MM.1S (cell line): ENCODE results near the gene FAM120B.

ENCODE experiments used
- DNase-seq: peaks from one replicate; pipeline ENCODE4 v3.0.0-alpha.2; 2015
- H2AFZ ChIP-seq: fragments of 300-600 bp; sonication (generic); 2 replicates; pipeline ENCODE4 v1.6.0; 2016; ENCODE audit warnings: antibody characterized with exemption, low read length
- H3F3A ChIP-seq: fragments of 300-600 bp; sonication (generic); 2 replicates; pipeline ENCODE4 v1.6.1; 2016; ENCODE audit warnings: mild to moderate bottlenecking, antibody characterized with exemption, low read length, moderate library complexity, mixed read lengths; ENCODE audit not compliant: insufficient read depth
- H3K27ac ChIP-seq: fragments of 300-600 bp; sonication (generic); 2 replicates; pipeline ENCODE4 v1.5.1; 2016; ENCODE audit warnings: mild to moderate bottlenecking, low read length
- H3K27me3 ChIP-seq: fragments of 300-600 bp; sonication (generic); replicated peaks from 2 replicates; pipeline ENCODE4 v1.6.0; 2016; ENCODE audit warnings: low read length; ENCODE audit not compliant: insufficient read depth
- H3K36me3 ChIP-seq: fragments of 300-600 bp; sonication (generic); replicated peaks from 2 replicates; pipeline ENCODE4 v1.6.1; 2016; ENCODE audit warnings: mild to moderate bottlenecking, low read length, mixed read lengths; ENCODE audit not compliant: insufficient read depth
- H3K4me1 ChIP-seq: fragments of 300-600 bp; sonication (generic); 2 replicates; pipeline ENCODE4 v1.6.1; 2016; ENCODE audit warnings: low read length, mixed read lengths
- H3K4me2 ChIP-seq: fragments of 300-600 bp; sonication (generic); 2 replicates; pipeline ENCODE4 v1.6.0; 2016; ENCODE audit warnings: low read depth, low read length
- H3K4me3 ChIP-seq: fragments of 300-600 bp; sonication (generic); 2 replicates; pipeline ENCODE4 v1.5.1; 2016; ENCODE audit warnings: low read length, mixed read lengths
- H3K79me2 ChIP-seq: fragments of 300-600 bp; sonication (generic); 2 replicates; pipeline ENCODE4 v1.6.1; 2016; ENCODE audit warnings: mixed run types, low read length, mixed read lengths
- H3K9ac ChIP-seq: fragments of 300-600 bp; sonication (generic); 2 replicates; pipeline ENCODE4 v1.6.1; 2016; ENCODE audit warnings: low read length, mixed read lengths
- H3K9me2 ChIP-seq: fragments of 300-600 bp; sonication (generic); replicated peaks from 2 replicates; pipeline ENCODE4 v1.6.1; 2016; ENCODE audit warnings: mild to moderate bottlenecking, low read length, mixed read lengths; ENCODE audit not compliant: insufficient read depth
- H3K9me3 ChIP-seq: fragments of 300-600 bp; sonication (generic); replicated peaks from 2 replicates; pipeline ENCODE4 v1.6.1; 2016; ENCODE audit warnings: mild to moderate bottlenecking, low read length, mixed read lengths; ENCODE audit not compliant: insufficient read depth
- H4K20me1 ChIP-seq: fragments of 300-600 bp; sonication (generic); 2 replicates; pipeline ENCODE4 v1.6.1; 2016; ENCODE audit warnings: mild to moderate bottlenecking, low read length, moderate library complexity, mixed read lengths; ENCODE audit not compliant: insufficient read depth
- EZH2 ChIP-seq: fragments of 300-600 bp; sonication (generic); optimal IDR thresholded peaks from 2 replicates; pipeline ENCODE3; 2017; ENCODE audit warnings: low read depth, mild to moderate bottlenecking, antibody characterized with exemption, low read length, mixed read lengths
- EZH2phosphoT487 ChIP-seq: fragments of 300-600 bp; sonication (generic); IDR thresholded peaks from 2 replicates; pipeline ENCODE4 v1.6.1; 2018; ENCODE audit warnings: antibody characterized with exemption, low read length
- TF ChIP-seq, protein P1 (sequence below): fragments of 300-600 bp; sonication (generic); IDR thresholded peaks from 2 replicates; pipeline ENCODE4 v1.5.1; 2016; ENCODE audit warnings: antibody characterized with exemption, low read length, mixed read lengths

FAM120B gene

DNA sequence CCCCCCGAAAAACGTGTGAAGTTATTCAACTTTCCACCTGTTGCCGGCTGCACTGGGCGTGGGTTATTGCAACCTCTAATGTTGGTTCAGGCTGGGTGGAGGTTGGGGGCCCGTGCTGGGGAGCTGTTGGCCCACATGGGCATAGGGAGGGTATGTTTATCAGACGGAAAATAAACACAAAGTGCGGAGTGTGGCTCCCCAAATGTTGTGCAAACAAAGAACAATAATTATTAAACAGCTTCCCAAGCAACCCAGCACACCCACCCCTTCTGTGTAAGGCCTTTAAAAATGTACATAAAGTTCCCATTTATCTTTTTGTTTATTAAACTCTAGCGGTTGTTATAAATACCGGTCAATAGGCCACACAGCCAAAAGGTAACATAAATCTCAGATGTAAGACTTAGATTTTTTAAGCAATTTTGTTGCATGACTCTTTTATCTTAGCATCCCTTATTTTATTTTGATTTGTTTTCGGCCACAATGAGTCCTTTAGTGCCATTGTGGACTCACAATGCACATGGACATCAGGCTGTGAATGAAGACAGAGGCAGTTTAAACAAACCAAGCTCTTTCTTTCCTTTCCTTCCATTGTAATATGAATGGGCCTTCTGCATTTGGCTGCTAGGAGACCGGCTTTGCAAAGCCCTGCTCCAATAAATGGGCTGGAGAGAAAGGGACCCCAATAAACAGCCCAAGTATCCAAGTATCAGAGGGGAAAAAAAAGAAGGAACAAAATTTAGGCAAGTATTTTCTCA, 8.8 kb upstream of the FAM120B start:
- H3F3A ChIP-seq = no peaks in the 10 kb centered on the region
- no peak overlapping the region for H3K4me3 ChIP-seq
- no peak for TF ChIP-seq EZH2
- TF ChIP-seq EZH2phosphoT487 = no peak
- H3K79me2 ChIP-seq = no peaks in the 10 kb centered on the region
- H3K27me3 ChIP-seq = peaks cover 44% of the 10 kb centered on the region
- H3K9me2 ChIP-seq = no peaks in the 10 kb centered on the region
- H3K4me2 ChIP-seq = no peak overlapping the region
- H3K27ac ChIP-seq = no peak overlapping the region
- no peaks in the 10 kb centered on the region for H4K20me1 ChIP-seq
- no peak overlapping the region for H2AFZ ChIP-seq
- H3K9me3 ChIP-seq = no peaks in the 10 kb centered on the region
- H3K4me1 ChIP-seq = no peaks in the 10 kb centered on the region
- no peak for DNase-seq
- no peak overlapping the region for H3K9ac ChIP-seq
- no peaks in the 10 kb centered on the region for H3K36me3 ChIP-seq

DNA sequence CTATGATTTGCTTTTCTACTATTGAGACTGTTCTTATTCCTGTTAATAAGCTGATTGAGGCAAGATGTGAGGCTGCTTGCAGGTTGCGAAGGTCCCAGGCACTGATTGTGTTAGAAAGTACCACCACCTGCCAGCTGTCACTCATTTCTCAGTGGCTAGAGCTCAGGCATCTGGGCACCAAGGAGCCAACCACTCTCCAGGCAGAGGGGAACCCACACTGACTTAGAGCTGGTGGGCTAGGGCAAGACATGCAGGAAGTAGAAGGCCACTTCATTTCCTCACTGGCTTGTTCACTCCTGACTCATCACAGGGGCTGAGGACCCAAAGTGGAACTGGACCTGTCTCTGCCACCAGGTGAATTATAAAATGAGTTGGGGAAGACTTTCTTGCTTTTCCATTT, 7.9 kb upstream of the FAM120B start:
- H3K9me3 ChIP-seq = no peaks in the 10 kb centered on the region
- peaks cover 36% of the 10 kb centered on the region for H3K27me3 ChIP-seq
- H3K9ac ChIP-seq = no peak overlapping the region
- H4K20me1 ChIP-seq = no peaks in the 10 kb centered on the region
- H2AFZ ChIP-seq = no peak overlapping the region
- DNase-seq = no peak
- H3K4me2 ChIP-seq = no peak overlapping the region
- no peaks in the 10 kb centered on the region for H3K9me2 ChIP-seq
- H3K79me2 ChIP-seq = no peaks in the 10 kb centered on the region
- H3K36me3 ChIP-seq = no peaks in the 10 kb centered on the region
- H3F3A ChIP-seq = no peaks in the 10 kb centered on the region
- no peak for TF ChIP-seq EZH2phosphoT487
- TF ChIP-seq, protein P1, sequence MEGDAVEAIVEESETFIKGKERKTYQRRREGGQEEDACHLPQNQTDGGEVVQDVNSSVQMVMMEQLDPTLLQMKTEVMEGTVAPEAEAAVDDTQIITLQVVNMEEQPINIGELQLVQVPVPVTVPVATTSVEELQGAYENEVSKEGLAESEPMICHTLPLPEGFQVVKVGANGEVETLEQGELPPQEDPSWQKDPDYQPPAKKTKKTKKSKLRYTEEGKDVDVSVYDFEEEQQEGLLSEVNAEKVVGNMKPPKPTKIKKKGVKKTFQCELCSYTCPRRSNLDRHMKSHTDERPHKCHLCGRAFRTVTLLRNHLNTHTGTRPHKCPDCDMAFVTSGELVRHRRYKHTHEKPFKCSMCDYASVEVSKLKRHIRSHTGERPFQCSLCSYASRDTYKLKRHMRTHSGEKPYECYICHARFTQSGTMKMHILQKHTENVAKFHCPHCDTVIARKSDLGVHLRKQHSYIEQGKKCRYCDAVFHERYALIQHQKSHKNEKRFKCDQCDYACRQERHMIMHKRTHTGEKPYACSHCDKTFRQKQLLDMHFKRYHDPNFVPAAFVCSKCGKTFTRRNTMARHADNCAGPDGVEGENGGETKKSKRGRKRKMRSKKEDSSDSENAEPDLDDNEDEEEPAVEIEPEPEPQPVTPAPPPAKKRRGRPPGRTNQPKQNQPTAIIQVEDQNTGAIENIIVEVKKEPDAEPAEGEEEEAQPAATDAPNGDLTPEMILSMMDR = no peak
- TF ChIP-seq EZH2 = no peak
- no peaks in the 10 kb centered on the region for H3K4me1 ChIP-seq
- no peak overlapping the region for H3K4me3 ChIP-seq
- no peak overlapping the region for H3K27ac ChIP-seq

DNA sequence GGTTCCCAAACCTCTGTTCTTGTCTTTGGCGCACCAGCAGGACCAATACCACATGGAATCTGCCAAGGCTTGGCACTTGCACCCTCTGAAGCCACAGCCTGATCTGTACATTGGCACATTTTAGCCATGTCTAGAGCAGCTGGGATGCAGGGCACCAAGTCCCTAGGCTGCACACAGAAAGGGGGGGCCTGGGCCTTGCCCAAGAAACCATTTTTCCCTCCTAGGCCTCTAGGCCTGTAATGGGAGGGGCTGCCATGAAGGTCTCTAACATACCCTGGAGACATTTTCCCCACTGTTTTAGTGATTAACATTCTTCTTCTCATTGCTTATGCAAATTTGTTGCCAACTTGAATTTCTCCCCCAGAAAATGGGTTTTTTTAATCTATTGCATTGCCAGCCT, 5.4 kb upstream of the FAM120B start:
- Histone ChIP-seq H3F3A (no peaks in the 10 kb centered on the region), H3K4me3 (no peak overlapping the region), H3K36me3 (no peaks in the 10 kb centered on the region), H3K79me2 (no peaks in the 10 kb centered on the region), H2AFZ (no peak overlapping the region), H3K9ac (no peak overlapping the region), H3K27me3 (peaks cover 13% of the 10 kb centered on the region), H3K4me2 (no peak overlapping the region), H4K20me1 (no peaks in the 10 kb centered on the region), H3K9me2 (no peaks in the 10 kb centered on the region), H3K4me1 (no peaks in the 10 kb centered on the region), H3K9me3 (no peaks in the 10 kb centered on the region), H3K27ac (no peak overlapping the region)
- DNase-seq = no peak
- TF ChIP-seq EZH2 (no peak), EZH2phosphoT487 (no peak)
- TF ChIP-seq, protein P1 = no peak

- H3K27me3 ChIP-seq = no peaks in the 10 kb centered on the region
- no peaks in the 10 kb centered on the region for H3F3A ChIP-seq
- H3K36me3 ChIP-seq = no peaks in the 10 kb centered on the region
- H2AFZ ChIP-seq = peak overlapping the region; percentile 80
- no peaks in the 10 kb centered on the region for H3K9me2 ChIP-seq
- H3K4me3 ChIP-seq = peak overlapping the region; percentile 91
- peaks cover 19% of the 10 kb centered on the region for H3K79me2 ChIP-seq
- no peak for DNase-seq
- no peaks in the 10 kb centered on the region for H4K20me1 ChIP-seq
- peak overlapping the region; percentile 81; the same call in 1 of the 2 replicates for H3K4me2 ChIP-seq
- H3K27ac ChIP-seq = no peak overlapping the region
- H3K9me3 ChIP-seq = no peaks in the 10 kb centered on the region
- TF ChIP-seq, protein P1 = no peak
- TF ChIP-seq EZH2phosphoT487 (no peak), EZH2 (no peak)
- 0 out of 2 replicates have a peak, but pooled peaks cover 3% of the 10 kb centered on the region for H3K4me1 ChIP-seq
- peak overlapping the region; percentile 33; the same call in 1 of the 2 replicates for H3K9ac ChIP-seq
Observed at GRCh38 chr6:170305805-170306323, 694 bp upstream of the FAM120B start.
